ENCODE measurements around the gene TXNDC15. TPM values are rescaled to one million over a fixed set of nuclear protein-coding genes. Genes with fewer than 3 reads are reported as not detected.
A peak's percentile ranks its signal among the peaks of the same experiment; 100 is the strongest.

Gene TXNDC15
- total RNA-seq, 4 donors from 2014 or later: 26.3 to 81.9 (median 45.6) TPM

GRCh38 chr5:134944630-134945029, 70.5 kb downstream of the TXNDC15 start:
- no peak overlapping the region for H3K4me3 ChIP-seq
- no peaks in the 10 kb centered on the region for H3K27me3 ChIP-seq
- H3K27ac ChIP-seq: no peak overlapping the region
- H3K4me1 ChIP-seq: no peaks in the 10 kb centered on the region
- no peak for TF ChIP-seq POLR2AphosphoS5 (IDR thresholded peaks at IDR 0.05)
- no peak for TF ChIP-seq POLR2A (IDR thresholded peaks at IDR 0.05)
- TF ChIP-seq EP300 (IDR thresholded peaks at IDR 0.05; ENCODE audit: low read depth): no peak
- TF ChIP-seq CTCF (IDR thresholded peaks at IDR 0.05): no peak
- no peak for DNase-seq
- H3K9me3 ChIP-seq: no peaks in the 10 kb centered on the region
- no peaks in the 10 kb centered on the region for H3K36me3 ChIP-seq
- in situ Hi-C loops (cut with MboI; ENCODE audit: low pct_ligation_motif_present in 1 of 4, low pct_unique_long_range_greater_than_20kb in 1 of 4, low sequenced_read_pairs in 3 of 4): no loop called here
- WGBS, 2 donors (ENCODE audit: low coverage in 1 of 2): 42 to 83% methylated on average over 1 of the region's 1 CpG
- intact Hi-C loops (cut with DNase I; ENCODE audit: low total_unique reads): no loop called here

DNA sequence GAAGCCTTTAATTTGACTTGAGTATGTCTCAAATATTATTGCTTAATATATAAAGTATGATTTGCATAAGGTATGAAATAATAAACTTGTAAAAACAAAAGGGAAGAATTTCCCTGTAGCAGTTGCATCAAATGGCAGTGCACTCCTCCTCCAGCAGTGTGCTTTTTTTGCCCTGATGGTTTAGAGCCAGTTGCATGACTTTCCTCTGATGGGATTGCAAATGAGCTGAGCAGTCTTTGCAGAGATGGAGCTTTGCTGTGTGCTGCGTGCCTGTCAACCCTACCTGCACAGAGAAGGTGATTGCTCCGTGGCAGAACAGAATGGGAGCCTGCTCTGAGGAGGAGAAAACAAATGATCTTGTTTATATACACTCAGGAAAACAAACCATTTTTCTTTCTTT, 70.9 kb downstream of the TXNDC15 start:
- H3K4me3 ChIP-seq: no peak overlapping the region
- H3K4me1 ChIP-seq: no peaks in the 10 kb centered on the region
- in situ Hi-C loops (cut with MboI; ENCODE audit: low pct_ligation_motif_present in 1 of 4, low pct_unique_long_range_greater_than_20kb in 1 of 4, low sequenced_read_pairs in 3 of 4): no loop called here
- no peaks in the 10 kb centered on the region for H3K9me3 ChIP-seq
- H3K27me3 ChIP-seq: no peaks in the 10 kb centered on the region
- intact Hi-C loops (cut with DNase I; ENCODE audit: low total_unique reads): no loop called here
- DNase-seq: no peak
- 71 to 90% methylated on average over 2 of the region's 2 CpGs for WGBS, 2 donors (ENCODE audit: low coverage in 1 of 2)
- no peak overlapping the region for H3K27ac ChIP-seq
- no peaks in the 10 kb centered on the region for H3K36me3 ChIP-seq
- TF ChIP-seq CTCF (IDR thresholded peaks at IDR 0.05): no peak
- TF ChIP-seq EP300 (IDR thresholded peaks at IDR 0.05; ENCODE audit: low read depth): no peak

GRCh38 chr5:134948911-134949310, 74.7 kb downstream of the TXNDC15 start:
- H3K36me3 ChIP-seq: peaks cover 0 to under 1% (median 0%) of the 10 kb centered on the region in 4 donors
- H3K4me1 ChIP-seq: no peaks in the 10 kb centered on the region
- H3K27me3 ChIP-seq: no peaks in the 10 kb centered on the region
- H3K4me3 ChIP-seq: no peak overlapping the region
- intact Hi-C loops (cut with DNase I; ENCODE audit: low total_unique reads) (no loop called here), in situ Hi-C loops (cut with MboI; ENCODE audit: low pct_ligation_motif_present in 1 of 4, low pct_unique_long_range_greater_than_20kb in 1 of 4, low sequenced_read_pairs in 3 of 4) (no loop called here)
- TF ChIP-seq POLR2A (IDR thresholded peaks at IDR 0.05) (no peak), EP300 (IDR thresholded peaks at IDR 0.05; ENCODE audit: low read depth) (no peak), POLR2AphosphoS5 (IDR thresholded peaks at IDR 0.05) (no peak), CTCF (IDR thresholded peaks at IDR 0.05) (no peak)
- peak; percentile 15 for DNase-seq
- H3K9me3 ChIP-seq: peaks cover 1 to 3% of the 10 kb centered on the region in 2 donors
- H3K27ac ChIP-seq: no peak overlapping the region
- 91 to 100% methylated on average over 2 to 5 of the region's 5 CpGs for WGBS, 2 donors (ENCODE audit: low coverage in 1 of 2)

DNA sequence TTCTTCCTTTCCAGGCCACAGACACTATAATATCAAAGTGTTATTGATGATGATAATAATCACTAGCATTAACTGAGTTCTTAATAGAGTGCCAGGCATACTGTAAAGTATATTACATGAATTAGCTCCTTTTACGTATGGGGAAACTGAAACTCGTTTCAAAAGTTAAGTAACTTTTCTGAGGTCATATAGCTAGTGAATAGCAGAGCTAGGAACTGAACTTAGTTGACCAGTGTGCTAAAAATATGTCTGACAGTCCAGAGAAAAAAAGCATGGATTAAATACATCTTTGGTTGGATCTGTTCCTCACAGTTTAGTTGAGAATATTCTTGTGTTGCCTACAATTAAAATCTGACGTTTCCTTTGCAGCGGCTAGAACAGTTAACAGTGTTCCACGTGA, 75.1 kb downstream of the TXNDC15 start:
- intact Hi-C loops (cut with DNase I; ENCODE audit: low total_unique reads) (no loop called here), in situ Hi-C loops (cut with MboI; ENCODE audit: low pct_ligation_motif_present in 1 of 4, low pct_unique_long_range_greater_than_20kb in 1 of 4, low sequenced_read_pairs in 3 of 4) (no loop called here)
- Histone ChIP-seq H3K4me1 (no peaks in the 10 kb centered on the region), H3K4me3 (no peak overlapping the region), H3K36me3 (peaks cover 0 to 5% (median 0%) of the 10 kb centered on the region in 4 donors), H3K9me3 (peaks cover 5 to 7% of the 10 kb centered on the region in 2 donors), H3K27me3 (no peaks in the 10 kb centered on the region), H3K27ac (no peak overlapping the region)
- DNase-seq: no peak
- 81 to 84% methylated on average over 5 of the region's 5 CpGs for WGBS, 2 donors (ENCODE audit: low coverage in 1 of 2)
- TF ChIP-seq POLR2AphosphoS5 (IDR thresholded peaks at IDR 0.05) (no peak), EP300 (IDR thresholded peaks at IDR 0.05; ENCODE audit: low read depth) (no peak), CTCF (IDR thresholded peaks at IDR 0.05) (no peak), POLR2A (IDR thresholded peaks at IDR 0.05) (no peak)

Small RNA genes lying within 50 kb of the gene (small RNA-seq; reads per million reads assigned to genes)
- 0 reads per million in 4 donors for gene MIR4461
- 0 reads per million in 4 donors for gene MTND3P25
- 0 reads per million in 4 donors for gene MTND4LP30

Other genes starting within 250 kb of the TXNDC15 start
- gene SAR1B, start 241.5 kb upstream of the TXNDC15 start, total RNA-seq: 10 to 100 TPM; 14.3 to 77.8 (median 59.8) TPM
- gene SEC24A, start 225.6 kb upstream of the TXNDC15 start, total RNA-seq: 10 to 100 TPM in 3 of 4 donors, 1 to 10 TPM in 1; 9.2 to 26.7 (median 18.6) TPM
- gene CAMLG, start 135.8 kb upstream of the TXNDC15 start, total RNA-seq: 10 to 100 TPM; 12.7 to 31.0 (median 24.2) TPM
- gene DDX46, start 115.6 kb upstream of the TXNDC15 start, total RNA-seq: 10 to 100 TPM; 28.5 to 73.3 (median 46.1) TPM
- gene C5orf24, start 28.4 kb upstream of the TXNDC15 start, total RNA-seq: 10 to 100 TPM; 22.8 to 41.9 (median 34.9) TPM
- gene PCBD2, start 30.8 kb downstream of the TXNDC15 start, total RNA-seq: 10 to 100 TPM in 3 of 4 donors, 1 to 10 TPM in 1; 6.4 to 28.9 (median 11.6) TPM
- gene CATSPER3, start 93.5 kb downstream of the TXNDC15 start, total RNA-seq: 1 to 10 TPM in 2 of 4 donors, under 1 TPM in 1, not detected in 1; 0.32 to 4.1 (median 1.1) TPM
- gene PITX1, start 159.9 kb downstream of the TXNDC15 start, total RNA-seq: 10 to 100 TPM in 1 of 4 donors, 1 to 10 TPM in 3; 3.7 to 13.9 (median 8.4) TPM